HUDEP-2 (cell line): ENCODE measurements around the gene PNO1.
A peak's percentile ranks its signal among the peaks of the same experiment; 100 is the strongest.
"Not testable (repeated sequence)": the region's sequence is repeated elsewhere in the genome, so short reads cannot be mapped to it uniquely, and the experiment has no call there.

Experiments used
- DNase-seq, 76 experiments: peaks; one replicate each; lab custom pipeline; 2025; ENCODE audit not compliant: unreplicated experiment in 76 of 76; lab: John Stamatoyannopoulos, UW

Gene PNO1

DNA sequence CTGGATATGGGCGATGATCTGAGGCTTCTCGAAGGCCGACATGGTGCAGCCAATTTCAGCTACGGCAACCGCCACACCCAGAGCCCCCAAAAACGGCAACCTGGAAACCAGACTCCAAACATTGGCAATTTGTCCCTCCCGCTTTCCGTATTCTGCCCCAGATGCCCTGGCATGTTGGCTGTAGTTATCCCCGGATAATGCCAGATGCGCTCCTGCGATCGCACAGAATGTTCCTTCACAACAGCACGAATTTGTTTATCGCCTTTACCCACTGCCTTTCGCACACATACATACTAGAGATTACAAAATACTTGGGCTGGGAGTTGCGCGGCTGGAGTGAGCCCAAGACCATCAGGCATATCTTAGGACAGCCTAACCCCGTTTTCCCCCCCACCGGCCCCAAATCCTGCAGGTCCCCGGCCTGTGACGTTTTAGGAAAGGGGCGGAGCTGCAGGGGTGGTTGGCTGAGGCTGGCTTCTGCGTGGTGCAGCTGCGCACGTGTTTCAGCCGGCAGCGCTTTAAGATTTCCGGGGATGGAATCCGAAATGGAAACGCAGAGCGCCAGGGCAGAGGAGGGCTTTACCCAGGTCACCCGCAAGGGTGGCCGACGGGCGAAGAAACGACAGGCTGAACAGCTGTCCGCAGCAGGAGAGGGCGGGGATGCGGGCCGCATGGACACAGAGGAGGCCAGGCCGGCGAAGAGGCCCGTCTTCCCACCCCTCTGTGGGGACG is at the start of gene PNO1:
TSS of gene PNO1 (plus strand) at position 487 of the 732 bp plus-strand sequence. CDS start at position 534, 47 bp downstream.
- DNase-seq = peak; percentile 32 to 96 (median 92)

DNA sequence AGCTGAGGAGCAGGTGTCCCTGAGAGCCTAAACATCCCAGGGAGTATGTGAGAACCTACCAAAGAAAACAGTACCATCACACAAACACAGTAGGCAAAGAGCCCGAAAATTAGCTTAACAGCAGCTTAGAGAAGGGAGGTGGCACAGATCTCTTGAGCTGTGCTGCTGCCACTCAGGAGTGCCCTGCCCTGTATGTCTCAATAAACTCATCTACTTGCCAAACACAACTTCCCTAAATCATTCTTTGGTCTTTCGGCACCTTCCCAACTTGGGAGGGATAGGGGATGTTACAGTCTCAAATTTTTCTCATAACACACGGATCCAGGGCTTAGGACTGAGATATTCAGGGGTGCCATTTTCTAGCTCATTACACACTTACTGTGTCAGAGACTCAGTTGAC is 49.6 kb upstream of the PNO1 start:
- DNase-seq = no peak

- DNase-seq = peak in 11 of 76 experiments; percentile 2 to 44 (median 12)
Measured at GRCh38 chr2:68110102-68110501, 47.6 kb upstream of the PNO1 start.

DNA sequence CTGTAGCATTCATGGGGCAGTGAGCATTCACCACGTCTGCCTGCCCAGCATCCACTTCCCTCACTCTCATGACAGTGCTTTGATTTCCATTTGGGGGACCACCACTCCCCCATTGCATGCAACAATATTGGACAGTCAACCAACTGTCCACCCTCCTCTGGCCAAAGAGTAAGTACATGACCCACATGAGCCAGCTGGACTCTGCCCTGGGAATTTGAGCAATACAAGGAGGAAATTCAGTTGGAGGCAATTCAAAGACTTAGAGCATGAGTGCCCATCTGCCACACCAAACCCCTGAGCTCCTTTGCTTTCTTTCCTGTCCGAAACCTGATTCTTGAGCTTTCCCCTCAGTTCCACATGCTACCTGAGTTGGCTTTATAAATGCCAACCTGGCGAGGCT is 41.7 kb upstream of the PNO1 start:
- DNase-seq = no peak

DNA sequence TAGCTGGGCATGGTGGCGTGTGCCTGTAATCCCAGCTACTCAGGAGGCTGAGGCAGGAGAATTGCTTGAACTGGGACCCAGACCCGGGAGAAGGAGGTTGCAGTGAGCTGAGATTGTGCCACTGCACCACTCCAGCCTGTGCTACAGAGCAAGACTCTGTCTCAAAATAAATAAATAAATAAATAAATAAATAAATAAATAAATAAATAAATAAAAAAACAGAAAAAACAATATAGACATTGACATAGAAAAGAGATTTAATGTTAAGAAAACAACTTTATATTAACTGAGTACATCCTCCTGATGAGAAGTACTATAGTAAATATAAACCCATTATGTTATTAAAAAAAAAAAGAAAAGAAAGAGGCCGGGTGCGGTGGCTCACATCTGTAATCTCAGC is 39.8 kb upstream of the PNO1 start:
- not testable (repeated sequence) for DNase-seq

GRCh38 chr2:68118816-68119215 is 38.9 kb upstream of the PNO1 start:
- no peak for DNase-seq

GRCh38 chr2:68119504-68119903 is 38.2 kb upstream of the PNO1 start:
- DNase-seq = no peak

DNA sequence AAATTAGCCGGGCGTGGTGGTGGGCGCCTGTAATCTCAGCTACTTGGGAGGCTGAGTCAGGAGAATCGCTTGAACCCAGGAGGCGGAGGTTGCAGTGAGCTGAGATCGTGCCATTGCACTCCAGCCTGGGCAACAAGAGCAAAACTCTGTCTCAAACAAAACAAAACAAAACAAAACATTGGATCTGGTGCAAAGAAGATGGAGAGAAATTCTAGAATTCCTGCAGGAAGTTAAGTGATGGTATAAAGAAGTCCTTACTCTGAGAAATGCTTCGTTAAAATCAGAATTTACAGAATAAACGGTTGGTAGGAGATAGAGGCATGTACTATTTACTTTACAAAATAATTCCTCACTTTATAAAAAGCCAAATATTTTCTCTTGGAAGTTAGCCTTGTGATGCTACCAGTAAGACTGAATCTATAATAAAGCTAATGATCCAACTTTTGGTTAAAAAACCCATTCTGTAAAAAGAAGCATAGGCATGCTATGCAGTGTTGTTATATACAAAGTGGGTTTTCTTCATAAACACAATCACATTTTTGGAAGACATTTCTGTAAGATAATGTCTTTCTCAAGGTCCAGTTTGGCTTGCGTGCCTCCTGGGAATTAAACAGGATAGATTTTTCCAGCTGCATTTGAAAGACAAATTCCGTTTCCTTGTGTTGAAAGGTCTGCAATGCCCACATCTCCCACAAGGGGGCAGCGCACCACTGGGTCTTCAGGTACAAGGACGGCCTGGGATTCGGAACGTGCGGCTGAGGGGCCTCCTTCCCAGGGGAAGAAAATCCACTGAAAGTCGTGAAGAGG is 35.6 kb upstream of the PNO1 start:
- DNase-seq = peak in 69 of 76 experiments; percentile 4 to 81 (median 63)

DNA sequence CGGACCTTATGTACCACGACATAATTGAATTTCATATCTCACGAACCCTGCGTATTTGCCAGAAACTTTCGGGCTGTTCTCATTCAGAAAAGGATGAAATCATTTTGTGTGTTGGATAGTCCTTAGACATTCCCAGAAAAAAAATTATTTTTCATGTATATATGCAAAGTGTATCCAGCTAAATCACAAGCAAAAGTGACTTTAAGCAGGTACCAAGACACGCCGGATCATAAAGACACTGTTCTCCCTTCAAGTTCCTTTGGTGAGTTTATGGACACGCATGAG is 35.1 kb upstream of the PNO1 start:
- DNase-seq = no peak

GRCh38 chr2:68124321-68124720 is 33.4 kb upstream of the PNO1 start:
- DNase-seq = no peak

- no peak for DNase-seq
Measured at GRCh38 chr2:68125821-68126220, 31.9 kb upstream of the PNO1 start.

DNA sequence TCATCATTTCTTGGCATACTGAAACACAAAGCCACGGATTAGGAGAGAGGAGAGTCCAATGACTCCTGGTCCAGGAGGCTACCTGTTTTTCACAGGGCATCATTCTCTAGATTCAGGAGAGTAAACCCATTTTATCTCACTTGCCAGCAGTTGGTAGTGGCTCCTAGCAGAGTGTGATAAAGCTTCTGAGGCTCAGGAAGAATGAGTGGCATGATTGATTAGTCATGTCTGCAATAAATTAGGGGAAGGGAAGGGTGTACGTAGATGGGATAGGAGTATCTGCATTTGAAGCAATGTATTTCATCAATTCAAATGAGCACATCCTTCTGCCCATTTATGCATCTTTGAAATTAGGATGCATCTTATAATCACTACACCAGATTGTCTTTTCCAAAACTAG is 31.1 kb upstream of the PNO1 start:
- DNase-seq = peak in 22 of 76 experiments; percentile 2 to 67 (median 36)

- DNase-seq = no peak
Measured at GRCh38 chr2:68127358-68128242, 30.1 kb upstream of the PNO1 start.

DNA sequence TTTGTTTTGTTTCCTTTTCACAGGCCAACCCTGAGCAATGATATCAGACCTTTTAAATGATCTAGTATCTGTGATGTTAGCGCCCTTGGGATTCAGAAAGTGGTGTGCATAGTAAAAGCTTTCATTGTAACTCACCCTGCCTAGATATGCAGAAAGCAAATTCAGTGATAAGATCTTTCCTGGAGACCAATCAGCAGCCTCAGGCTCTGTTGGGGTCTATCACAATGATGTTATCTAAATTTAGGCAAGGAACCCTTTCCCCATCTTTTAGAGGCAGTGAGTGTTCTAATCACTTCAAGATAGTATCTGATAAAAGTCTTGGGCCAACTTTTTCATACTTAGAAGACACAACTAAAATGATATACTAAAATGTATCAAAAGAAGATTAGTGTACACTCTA is 23.6 kb upstream of the PNO1 start:
- DNase-seq = peak in 2 of 76 experiments; percentile 13

GRCh38 chr2:68134554-68134953 is 23.1 kb upstream of the PNO1 start:
- peak in 12 of 76 experiments; percentile 4 to 19 (median 10) for DNase-seq

DNA sequence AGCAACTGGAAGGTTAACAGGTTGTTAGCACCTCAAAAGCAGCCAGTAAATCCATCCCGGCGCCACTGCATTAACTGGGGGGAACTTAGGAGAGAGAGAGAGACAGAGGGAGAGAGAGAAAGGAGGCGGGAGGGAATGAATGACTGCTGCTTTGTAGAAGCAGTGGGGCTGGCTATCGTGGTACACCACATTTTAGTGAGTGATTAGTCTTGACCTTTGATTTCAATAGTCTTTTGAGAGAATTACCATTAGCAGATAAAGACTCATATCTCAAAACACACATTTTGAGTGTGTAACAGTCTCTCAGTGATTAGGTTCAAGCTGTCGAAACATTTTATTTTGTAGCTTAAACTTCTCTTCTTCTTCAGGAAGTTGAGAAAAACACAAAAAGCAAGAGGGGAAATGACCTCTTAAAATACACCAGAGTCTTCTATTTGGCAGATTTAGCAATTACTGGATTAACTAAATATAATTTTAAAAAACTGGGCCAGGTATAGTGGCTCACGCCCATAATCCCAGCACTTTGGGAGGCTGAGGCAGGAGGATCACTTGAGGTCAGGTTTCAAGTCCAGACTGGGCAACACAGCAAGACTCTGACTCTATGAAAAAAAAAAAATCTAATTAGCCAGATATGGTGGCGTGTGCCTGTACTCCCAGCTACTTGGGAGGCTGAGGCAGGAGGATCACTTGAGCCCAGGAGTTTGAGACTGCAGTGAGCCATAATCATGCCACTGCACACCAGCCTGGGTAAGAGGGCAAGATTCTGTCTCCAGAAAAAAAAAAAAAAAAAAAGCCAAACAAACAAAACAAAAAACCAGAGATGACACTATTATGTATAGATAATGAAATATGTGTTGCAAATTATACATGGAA is 22.0 kb upstream of the PNO1 start:
- DNase-seq = peak in 72 of 76 experiments; percentile 11 to 92 (median 62)

DNA sequence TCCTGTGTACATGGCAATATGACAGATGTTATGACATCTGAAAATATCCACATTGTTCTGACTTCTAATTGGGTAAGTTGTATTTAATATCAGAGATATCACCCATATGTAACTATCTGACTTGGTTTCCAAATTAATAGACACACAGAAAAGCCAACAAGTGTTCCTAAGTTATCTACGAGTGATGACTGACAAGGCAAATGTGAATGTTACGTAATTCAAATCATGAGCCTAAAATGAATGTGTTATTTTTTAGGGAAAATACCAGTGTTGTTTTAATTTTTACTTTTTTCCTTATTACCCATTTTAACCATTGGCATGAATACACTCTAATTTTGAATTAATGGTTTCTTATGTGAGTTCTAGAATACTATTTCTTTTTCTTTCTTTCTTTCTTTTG is 15.8 kb upstream of the PNO1 start:
- DNase-seq = no peak

DNA sequence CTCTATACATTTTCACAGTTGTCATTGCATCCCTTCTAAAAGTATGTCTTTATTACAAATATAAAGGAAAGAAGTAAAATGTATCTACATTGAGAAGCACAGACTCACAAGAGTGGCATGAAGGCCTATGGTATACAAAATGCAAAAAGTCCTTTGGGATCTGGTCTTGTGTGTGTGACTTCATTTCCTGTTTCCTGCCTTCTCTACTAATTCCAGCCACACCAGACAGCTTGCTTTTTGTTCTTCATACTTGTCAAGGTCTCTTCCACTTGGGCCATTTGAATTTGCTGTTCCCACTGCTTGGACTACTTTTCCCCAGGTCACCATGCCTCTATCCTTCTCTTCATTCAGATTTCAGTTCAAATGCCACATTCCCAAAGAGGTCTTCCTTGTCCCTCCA is 6.7 kb upstream of the PNO1 start:
- no peak for DNase-seq

GRCh38 chr2:68152681-68153347 is 4.9 kb upstream of the PNO1 start:
- peak in 4 of 76 experiments; percentile 3 to 24 (median 18) for DNase-seq

DNA sequence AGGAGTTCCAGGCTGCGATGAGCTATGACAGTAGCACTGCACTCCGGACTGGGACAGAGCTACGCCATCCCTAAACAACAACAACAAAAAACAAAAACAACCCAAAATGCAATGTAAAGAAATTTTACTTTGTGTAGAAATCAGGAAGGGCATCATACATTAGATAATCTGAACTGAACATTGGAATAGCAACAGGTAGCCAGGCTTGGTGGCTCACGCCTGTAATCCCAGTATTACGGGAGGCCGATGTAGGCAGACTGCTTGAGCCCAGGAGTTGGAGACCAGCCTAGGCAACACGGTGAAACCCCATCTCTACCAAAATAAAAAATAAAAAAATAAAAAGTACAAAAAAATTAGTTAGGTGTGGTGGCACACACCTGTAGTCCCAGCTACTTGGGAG is 2.1 kb upstream of the PNO1 start:
- DNase-seq = no peak
